ENCODE measurements around the gene PRKAA1. TPM values are rescaled to one million over a fixed set of nuclear protein-coding genes. Genes with fewer than 3 reads are reported as not detected.

PRKAA1 gene
- polyA plus RNA-seq, 2 of the 4 experiments (the other 2 are of a cell fraction): 51.5 to 107 TPM

DNA sequence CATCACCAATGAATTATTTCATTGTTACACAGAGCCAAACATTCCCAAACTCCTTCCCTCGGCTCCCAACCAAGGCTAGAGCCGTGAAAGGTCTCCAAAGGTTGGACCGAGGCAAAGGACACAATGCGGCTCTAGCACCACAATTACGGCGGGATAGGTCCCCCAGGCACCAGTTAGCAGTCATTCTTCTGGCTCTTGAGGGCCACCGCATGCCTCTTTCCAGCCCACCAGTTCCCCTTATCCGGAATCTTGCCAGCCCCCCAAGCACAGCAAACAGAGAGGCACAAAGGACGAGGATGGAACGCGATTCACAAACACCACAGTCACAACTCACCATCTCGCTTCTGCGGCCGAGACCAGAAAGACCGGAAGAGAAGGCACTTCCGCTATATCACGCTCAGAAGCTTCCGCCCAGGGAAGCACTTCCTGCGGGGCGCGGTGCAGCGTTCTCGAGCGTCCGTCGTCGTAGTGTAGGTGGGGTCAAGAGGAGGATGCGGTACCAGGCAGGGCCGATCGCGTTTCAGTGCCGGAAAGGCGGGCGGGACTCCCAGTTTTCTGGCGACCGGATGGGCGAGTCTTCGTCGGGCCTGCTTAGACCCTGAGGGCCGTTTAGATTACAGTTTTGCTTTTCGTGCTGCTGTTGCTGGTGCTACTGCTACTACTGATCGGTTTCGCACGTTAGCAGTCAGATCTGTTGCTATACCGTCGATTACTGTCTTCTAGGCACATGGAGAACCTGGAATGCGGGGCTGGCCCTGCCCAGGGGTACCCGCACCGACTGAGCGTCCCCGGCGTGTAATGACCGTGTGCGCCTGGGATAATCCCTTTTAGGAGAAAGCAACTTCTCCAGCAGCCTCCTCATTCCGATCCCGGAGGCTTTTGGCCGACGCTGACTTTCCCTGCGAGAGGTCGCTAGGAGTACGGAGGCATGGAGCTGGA lies 36.9 kb upstream of the PRKAA1 start, which contains the start of gene RPL37 (continued):
- 0 out of 2 replicates have a peak, but pooled peaks have one; percentile 37 for TF ChIP-seq POLR2AphosphoS2 (conservative IDR thresholded peaks at IDR 0.05; ENCODE audit: low read length)
- TF ChIP-seq, protein P1, sequence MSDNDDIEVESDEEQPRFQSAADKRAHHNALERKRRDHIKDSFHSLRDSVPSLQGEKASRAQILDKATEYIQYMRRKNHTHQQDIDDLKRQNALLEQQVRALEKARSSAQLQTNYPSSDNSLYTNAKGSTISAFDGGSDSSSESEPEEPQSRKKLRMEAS (IDR thresholded peaks at IDR 0.05): peak; percentile 99
- no peak for TF ChIP-seq ZNF302 (CRISPR knock-in tag; IDR thresholded peaks at IDR 0.05)
- TF ChIP-seq, protein P2, sequence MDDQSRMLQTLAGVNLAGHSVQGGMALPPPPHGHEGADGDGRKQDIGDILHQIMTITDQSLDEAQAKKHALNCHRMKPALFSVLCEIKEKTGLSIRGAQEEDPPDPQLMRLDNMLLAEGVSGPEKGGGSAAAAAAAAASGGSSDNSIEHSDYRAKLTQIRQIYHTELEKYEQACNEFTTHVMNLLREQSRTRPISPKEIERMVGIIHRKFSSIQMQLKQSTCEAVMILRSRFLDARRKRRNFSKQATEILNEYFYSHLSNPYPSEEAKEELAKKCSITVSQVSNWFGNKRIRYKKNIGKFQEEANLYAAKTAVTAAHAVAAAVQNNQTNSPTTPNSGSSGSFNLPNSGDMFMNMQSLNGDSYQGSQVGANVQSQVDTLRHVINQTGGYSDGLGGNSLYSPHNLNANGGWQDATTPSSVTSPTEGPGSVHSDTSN (IDR thresholded peaks at IDR 0.05): peak; percentile 73; the same call in 1 of the 2 replicates
- no peak for TF ChIP-seq FOSL2 (IDR thresholded peaks at IDR 0.05)
- TF ChIP-seq FOSL2 (CRISPR knock-in tag; IDR thresholded peaks at IDR 0.05): 0 out of 2 replicates have a peak, but pooled peaks have one; percentile 12
- 0 out of 2 replicates have a peak, but pooled peaks have one; percentile 61 for TF ChIP-seq MAZ (IDR thresholded peaks at IDR 0.05; ENCODE audit: borderline replicate concordance, low read depth, low read length)
- TF ChIP-seq MAFK (IDR thresholded peaks at IDR 0.05; ENCODE audit: partially characterized antibody): no peak
- TF ChIP-seq RFX5 (IDR thresholded peaks at IDR 0.05): 0 out of 2 replicates have a peak, but pooled peaks have one; percentile 41
- no peak for TF ChIP-seq SMC3 (IDR thresholded peaks at IDR 0.05)
- no peak for TF ChIP-seq FOSB (CRISPR knock-in tag; IDR thresholded peaks at IDR 0.05)
- TF ChIP-seq CHD4 (IDR thresholded peaks at IDR 0.05; ENCODE audit: borderline replicate concordance): no peak
- TF ChIP-seq ZC3H11A (IDR thresholded peaks at IDR 0.05): no peak
- TF ChIP-seq EP300 (IDR thresholded peaks at IDR 0.05): no peak
- TF ChIP-seq, protein P3, sequence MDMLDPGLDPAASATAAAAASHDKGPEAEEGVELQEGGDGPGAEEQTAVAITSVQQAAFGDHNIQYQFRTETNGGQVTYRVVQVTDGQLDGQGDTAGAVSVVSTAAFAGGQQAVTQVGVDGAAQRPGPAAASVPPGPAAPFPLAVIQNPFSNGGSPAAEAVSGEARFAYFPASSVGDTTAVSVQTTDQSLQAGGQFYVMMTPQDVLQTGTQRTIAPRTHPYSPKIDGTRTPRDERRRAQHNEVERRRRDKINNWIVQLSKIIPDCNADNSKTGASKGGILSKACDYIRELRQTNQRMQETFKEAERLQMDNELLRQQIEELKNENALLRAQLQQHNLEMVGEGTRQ (IDR thresholded peaks at IDR 0.05): no peak
- TF ChIP-seq HOXB13 (CRISPR knock-in tag; IDR thresholded peaks at IDR 0.05; ENCODE audit: low read depth): 0 out of 2 replicates have a peak, but pooled peaks have one; percentile 53
- no peak for TF ChIP-seq RAD21 (conservative IDR thresholded peaks at IDR 0.05 in 1 of 2, IDR thresholded peaks at IDR 0.05 in 1 of 2)
- TF ChIP-seq ESRRA (IDR thresholded peaks at IDR 0.05; ENCODE audit: borderline replicate concordance, low read length): no peak
- TF ChIP-seq ZSCAN20 (CRISPR knock-in tag; IDR thresholded peaks at IDR 0.05): no peak
- TF ChIP-seq MYC (IDR thresholded peaks at IDR 0.05; ENCODE audit: borderline replicate concordance, low read length): peak; percentile 91
- TF ChIP-seq POLR2A (IDR thresholded peaks at IDR 0.05; ENCODE audit: low read length): peak; percentile 97
- no peak for TF ChIP-seq NR3C1 (IDR thresholded peaks at IDR 0.05)
- no peak for TF ChIP-seq RNF2 (IDR thresholded peaks at IDR 0.05; ENCODE audit: borderline replicate concordance, low read depth)
- no peak for TF ChIP-seq FOXS1 (CRISPR knock-in tag; IDR thresholded peaks at IDR 0.05)
- TF ChIP-seq, protein P4, sequence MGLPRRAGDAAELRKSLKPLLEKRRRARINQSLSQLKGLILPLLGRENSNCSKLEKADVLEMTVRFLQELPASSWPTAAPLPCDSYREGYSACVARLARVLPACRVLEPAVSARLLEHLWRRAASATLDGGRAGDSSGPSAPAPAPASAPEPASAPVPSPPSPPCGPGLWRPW (IDR thresholded peaks at IDR 0.05): no peak
- TF ChIP-seq JUN (IDR thresholded peaks at IDR 0.05): peak; percentile 98 to 99
- no peak for TF ChIP-seq CHD2 (IDR thresholded peaks at IDR 0.05; ENCODE audit: low read length, partially characterized antibody)
- no peak for TF ChIP-seq JUNB (IDR thresholded peaks at IDR 0.05)
- no peak for TF ChIP-seq GATA3 (IDR thresholded peaks at IDR 0.05; ENCODE audit: borderline replicate concordance)
- no peak for TF ChIP-seq NFE2L2 (conservative IDR thresholded peaks at IDR 0.05; ENCODE audit: low read length)

Data from A549 (cell line).